Neuronal stem cell (in vitro differentiated cells): ENCODE results near the gene TNIK.
"Not testable (repeated sequence)": the region's sequence is repeated elsewhere in the genome, so short reads cannot be mapped to it uniquely, and the experiment has no call there.

Experiments
- DNase-seq: peaks from one replicate; pipeline ENCODE4 v3.0.0-alpha.2; 2013; ENCODE audit warnings: low spot score
- H2AFZ ChIP-seq: one replicate; pipeline ENCODE4 v1.6.1; 2013; ENCODE audit warnings: mild to moderate bottlenecking, low read length, inconsistent platforms
- H2AK5ac ChIP-seq: 2 replicates; pipeline ENCODE4 v1.6.1; 2013; ENCODE audit warnings: low read depth, mild to moderate bottlenecking, inconsistent platforms, low read length, moderate library complexity, mixed read lengths
- H2BK120ac ChIP-seq: 2 replicates; pipeline ENCODE4 v1.6.1; 2013; ENCODE audit warnings: low read depth, mild to moderate bottlenecking, inconsistent platforms, low read length, moderate library complexity, mixed read lengths
- H2BK12ac ChIP-seq: one replicate; pipeline ENCODE4 v1.6.1; 2013; ENCODE audit warnings: low read length, inconsistent platforms
- H2BK15ac ChIP-seq: 2 replicates; pipeline ENCODE4 v1.6.1; 2013; ENCODE audit warnings: mild to moderate bottlenecking, low read length, inconsistent platforms, mixed read lengths
- H2BK5ac ChIP-seq: one replicate; pipeline ENCODE4 v1.6.1; 2013; ENCODE audit warnings: inconsistent platforms, mild to moderate bottlenecking, low read length, moderate library complexity
- H3K14ac ChIP-seq: one replicate; pipeline ENCODE4 v1.6.1; 2013; ENCODE audit warnings: low read length, inconsistent platforms
- H3K18ac ChIP-seq: 2 replicates; pipeline ENCODE4 v1.6.1; 2013; ENCODE audit warnings: low read length, inconsistent platforms
- H3K23ac ChIP-seq: 2 replicates; pipeline ENCODE4 v1.6.1; 2013; ENCODE audit warnings: low read depth, mild to moderate bottlenecking, mixed read lengths, low read length, inconsistent platforms; ENCODE audit not compliant: poor library complexity
- H3K27ac ChIP-seq: replicated peaks from 3 replicates; pipeline ENCODE4 v1.5.1; 2013; ENCODE audit warnings: low read length, inconsistent platforms
- H3K27me3 ChIP-seq, 3 experiments: 2 replicates each; pipeline ENCODE4 v1.6.1; 2013; ENCODE audit warnings: low read length in 3 of 3, mild to moderate bottlenecking in 2 of 3, inconsistent platforms in 1 of 3, low read depth in 1 of 3, mixed read lengths in 1 of 3, moderate library complexity in 1 of 3; ENCODE audit not compliant: control insufficient read depth in 3 of 3, insufficient read depth in 3 of 3
- H3K36me3 ChIP-seq, 2 donors: replicated peaks in 1 of 2; 2 replicates each; pipeline ENCODE4 v1.6.1; 2013; ENCODE audit warnings: low read length in 2 of 2; ENCODE audit not compliant: control insufficient read depth in 2 of 2, insufficient read depth in 2 of 2
- H3K4ac ChIP-seq: 2 replicates; pipeline ENCODE4 v1.6.1; 2013; ENCODE audit warnings: inconsistent platforms, mild to moderate bottlenecking, low read length, moderate library complexity
- H3K4me1 ChIP-seq, 2 donors: 1 replicate in 1 of 2; 2 replicates in 1 of 2; pipeline ENCODE4 v1.6.1; 2013; ENCODE audit warnings: low read length in 2 of 2, low read depth in 1 of 2; ENCODE audit not compliant: control insufficient read depth in 2 of 2, insufficient read depth in 1 of 2
- H3K4me2 ChIP-seq: one replicate; pipeline ENCODE4 v1.6.1; 2013; ENCODE audit warnings: mild to moderate bottlenecking, low read length, inconsistent platforms; ENCODE audit not compliant: insufficient read depth, poor library complexity, severe bottlenecking
- H3K4me3 ChIP-seq, 2 donors: 2 replicates each; pipeline ENCODE4 v1.5.1; 2013; ENCODE audit warnings: low read length in 2 of 2, mild to moderate bottlenecking in 2 of 2, inconsistent platforms in 1 of 2, moderate library complexity in 1 of 2
- H3K79me1 ChIP-seq: one replicate; pipeline ENCODE4 v1.6.1; 2013; ENCODE audit warnings: low read depth, mild to moderate bottlenecking, inconsistent platforms, low read length, moderate library complexity
- H3K9ac ChIP-seq: one replicate; pipeline ENCODE4 v1.6.1; 2013; ENCODE audit warnings: mild to moderate bottlenecking, low read depth, low read length, inconsistent platforms; ENCODE audit not compliant: poor library complexity
- H3K9me3 ChIP-seq, 2 donors: replicated peaks in 1 of 2; 2 replicates each; pipeline versions ENCODE3 to v1.6.1; 2013; ENCODE audit warnings: low read length in 2 of 2, mild to moderate bottlenecking in 2 of 2, inconsistent platforms in 1 of 2, low read depth in 1 of 2, mixed read lengths in 1 of 2, moderate library complexity in 1 of 2; ENCODE audit not compliant: control insufficient read depth in 2 of 2, insufficient read depth in 1 of 2
- H4K8ac ChIP-seq: one replicate; pipeline ENCODE4 v1.6.1; 2013; ENCODE audit warnings: low read depth, mild to moderate bottlenecking, inconsistent platforms, low read length, moderate library complexity
- H4K91ac ChIP-seq: one replicate; pipeline ENCODE4 v1.6.1; 2013; ENCODE audit warnings: low read length, low read depth, mild to moderate bottlenecking, inconsistent platforms; ENCODE audit not compliant: poor library complexity
- WGBS, 2 donors: extraction: QIAGEN DNeasy Blood & Tissue Kit; methylation state at CpG; one replicate each; pipeline ENCODE4 v1.1.7; 2013; ENCODE audit warnings: missing lambda C conversion rate in 2 of 2, mixed read lengths in 1 of 2; ENCODE audit not compliant: insufficient read length in 2 of 2, insufficient replicate concordance in 1 of 2; ENCODE audit errors: extremely low coverage in 2 of 2; 5-methylcytosine and 5-hydroxymethylcytosine counted together

The TNIK gene

GRCh38 chr3:171427771-171428320 lies 32.4 kb downstream of the TNIK start:
- Histone ChIP-seq H2BK12ac (no peak overlapping the region), H3K27me3 (no peaks in the 10 kb centered on the region), H3K4ac (no peak overlapping the region), H3K79me1 (no peaks in the 10 kb centered on the region), H3K14ac (no peak overlapping the region), H3K27ac (no peak overlapping the region), H3K4me2 (no peak overlapping the region), H2BK5ac (no peak overlapping the region), H2BK120ac (no peak overlapping the region), H4K91ac (no peak overlapping the region), H3K4me3 (no peak overlapping the region), H4K8ac (no peak overlapping the region), H3K9me3 (peaks cover 0 to 3% of the 10 kb centered on the region in 2 donors), H3K36me3 (no peaks in the 10 kb centered on the region), H2BK15ac (no peak overlapping the region), H3K9ac (no peak overlapping the region), H3K18ac (no peak overlapping the region), H3K23ac (no peak overlapping the region), H2AFZ (no peak overlapping the region), H2AK5ac (no peak overlapping the region), H3K4me1 (peaks cover 14 to 19% of the 10 kb centered on the region in 2 donors)
- WGBS, 2 donors: no CpG with 5 or more reads among the region's 4 CpGs
- no peak for DNase-seq

- not testable (repeated sequence) for H3K4me3 ChIP-seq, H3K14ac ChIP-seq, H3K9ac ChIP-seq, H3K36me3 ChIP-seq, H2AK5ac ChIP-seq, H2BK120ac ChIP-seq, H3K23ac ChIP-seq, H2BK12ac ChIP-seq, DNase-seq, H3K27me3 ChIP-seq, H4K91ac ChIP-seq, H3K27ac ChIP-seq, H3K9me3 ChIP-seq, H3K4me2 ChIP-seq, H4K8ac ChIP-seq, H2BK15ac ChIP-seq, H3K79me1 ChIP-seq, H2AFZ ChIP-seq, H2BK5ac ChIP-seq, H3K18ac ChIP-seq, H3K4ac ChIP-seq
- no CpG with 5 or more reads among the region's 2 CpGs for WGBS, 2 donors
- peaks cover 10 to 13% of the 10 kb centered on the region in 2 donors for H3K4me1 ChIP-seq
These were observed 36.1 kb downstream of the TNIK start for GRCh38 chr3:171424063-171424462.

GRCh38 chr3:171422855-171423254 lies 37.4 kb downstream of the TNIK start:
- H3K27me3 ChIP-seq, H2AFZ ChIP-seq, H3K18ac ChIP-seq, H2BK5ac ChIP-seq, H3K4me3 ChIP-seq, H2AK5ac ChIP-seq, H3K36me3 ChIP-seq, H3K4ac ChIP-seq, H3K4me2 ChIP-seq, H3K9me3 ChIP-seq, H3K23ac ChIP-seq, H3K4me1 ChIP-seq, H3K79me1 ChIP-seq, H3K27ac ChIP-seq, DNase-seq, H4K91ac ChIP-seq, H4K8ac ChIP-seq, H3K14ac ChIP-seq, H3K9ac ChIP-seq, H2BK120ac ChIP-seq, H2BK15ac ChIP-seq, H2BK12ac ChIP-seq: not testable (repeated sequence)
- no CpG with 5 or more reads among the region's 2 CpGs for WGBS, 2 donors

GRCh38 chr3:171420667-171421066 lies 39.5 kb downstream of the TNIK start:
- Histone ChIP-seq H2BK120ac (no peak overlapping the region), H3K27me3 (no peaks in the 10 kb centered on the region), H3K4me1 (no peaks in the 10 kb centered on the region), H2AK5ac (no peak overlapping the region), H4K8ac (no peak overlapping the region), H3K9ac (no peak overlapping the region), H3K18ac (no peak overlapping the region), H4K91ac (no peak overlapping the region), H2BK12ac (no peak overlapping the region), H2AFZ (no peak overlapping the region), H3K4ac (no peak overlapping the region), H3K14ac (no peak overlapping the region), H3K23ac (no peak overlapping the region), H3K36me3 (peaks cover 0 to 8% of the 10 kb centered on the region in 2 donors), H2BK15ac (no peak overlapping the region), H2BK5ac (no peak overlapping the region), H3K9me3 (peaks cover 0 to 6% of the 10 kb centered on the region in 2 donors), H3K4me3 (no peak overlapping the region), H3K27ac (no peak overlapping the region), H3K79me1 (peaks cover 2% of the 10 kb centered on the region), H3K4me2 (no peak overlapping the region)
- no peak for DNase-seq
- no CpG with 5 or more reads among the region's 5 CpGs for WGBS, 2 donors
